ENCODE results near the gene ADAMTS17.

DNA sequence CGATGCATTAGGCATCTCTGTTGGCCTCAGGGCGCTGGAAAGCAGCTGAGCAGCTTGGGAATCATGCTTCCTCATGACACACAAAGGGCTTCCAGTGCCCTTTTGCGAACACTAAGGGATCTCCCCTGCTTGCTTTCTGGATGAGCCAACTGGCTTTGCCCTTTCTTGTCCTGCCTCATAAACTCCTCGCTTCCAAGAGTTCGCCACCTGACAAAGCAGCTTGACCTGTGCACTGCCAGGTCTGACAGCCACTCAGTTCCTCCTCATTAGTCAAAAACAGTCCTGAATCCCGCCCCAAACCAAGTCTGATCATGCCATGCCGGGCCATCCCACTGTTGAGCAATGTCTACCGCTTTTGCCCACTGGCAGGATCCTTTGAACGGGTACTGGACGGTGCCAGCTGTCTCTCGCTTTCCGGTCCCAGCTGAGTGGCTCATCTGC, 343.1 kb downstream of the ADAMTS17 start:
- TF ChIP-seq ZNF138 (CRISPR knock-in tag; conservative IDR thresholded peaks at IDR 0.05) (no peak), CBFB (CRISPR knock-in tag; IDR thresholded peaks at IDR 0.05; ENCODE audit: low read depth) (no peak), NFE2L1 (CRISPR knock-in tag; IDR thresholded peaks at IDR 0.05) (no peak)
- TF ChIP-seq, protein P1, sequence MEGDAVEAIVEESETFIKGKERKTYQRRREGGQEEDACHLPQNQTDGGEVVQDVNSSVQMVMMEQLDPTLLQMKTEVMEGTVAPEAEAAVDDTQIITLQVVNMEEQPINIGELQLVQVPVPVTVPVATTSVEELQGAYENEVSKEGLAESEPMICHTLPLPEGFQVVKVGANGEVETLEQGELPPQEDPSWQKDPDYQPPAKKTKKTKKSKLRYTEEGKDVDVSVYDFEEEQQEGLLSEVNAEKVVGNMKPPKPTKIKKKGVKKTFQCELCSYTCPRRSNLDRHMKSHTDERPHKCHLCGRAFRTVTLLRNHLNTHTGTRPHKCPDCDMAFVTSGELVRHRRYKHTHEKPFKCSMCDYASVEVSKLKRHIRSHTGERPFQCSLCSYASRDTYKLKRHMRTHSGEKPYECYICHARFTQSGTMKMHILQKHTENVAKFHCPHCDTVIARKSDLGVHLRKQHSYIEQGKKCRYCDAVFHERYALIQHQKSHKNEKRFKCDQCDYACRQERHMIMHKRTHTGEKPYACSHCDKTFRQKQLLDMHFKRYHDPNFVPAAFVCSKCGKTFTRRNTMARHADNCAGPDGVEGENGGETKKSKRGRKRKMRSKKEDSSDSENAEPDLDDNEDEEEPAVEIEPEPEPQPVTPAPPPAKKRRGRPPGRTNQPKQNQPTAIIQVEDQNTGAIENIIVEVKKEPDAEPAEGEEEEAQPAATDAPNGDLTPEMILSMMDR (IDR thresholded peaks at IDR 0.05), result no peak
- TF ChIP-seq, protein P2, sequence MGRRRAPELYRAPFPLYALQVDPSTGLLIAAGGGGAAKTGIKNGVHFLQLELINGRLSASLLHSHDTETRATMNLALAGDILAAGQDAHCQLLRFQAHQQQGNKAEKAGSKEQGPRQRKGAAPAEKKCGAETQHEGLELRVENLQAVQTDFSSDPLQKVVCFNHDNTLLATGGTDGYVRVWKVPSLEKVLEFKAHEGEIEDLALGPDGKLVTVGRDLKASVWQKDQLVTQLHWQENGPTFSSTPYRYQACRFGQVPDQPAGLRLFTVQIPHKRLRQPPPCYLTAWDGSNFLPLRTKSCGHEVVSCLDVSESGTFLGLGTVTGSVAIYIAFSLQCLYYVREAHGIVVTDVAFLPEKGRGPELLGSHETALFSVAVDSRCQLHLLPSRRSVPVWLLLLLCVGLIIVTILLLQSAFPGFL (CRISPR knock-in tag; IDR thresholded peaks at IDR 0.05; ENCODE audit: borderline replicate concordance), result no peak
- TF ChIP-seq, protein P3, sequence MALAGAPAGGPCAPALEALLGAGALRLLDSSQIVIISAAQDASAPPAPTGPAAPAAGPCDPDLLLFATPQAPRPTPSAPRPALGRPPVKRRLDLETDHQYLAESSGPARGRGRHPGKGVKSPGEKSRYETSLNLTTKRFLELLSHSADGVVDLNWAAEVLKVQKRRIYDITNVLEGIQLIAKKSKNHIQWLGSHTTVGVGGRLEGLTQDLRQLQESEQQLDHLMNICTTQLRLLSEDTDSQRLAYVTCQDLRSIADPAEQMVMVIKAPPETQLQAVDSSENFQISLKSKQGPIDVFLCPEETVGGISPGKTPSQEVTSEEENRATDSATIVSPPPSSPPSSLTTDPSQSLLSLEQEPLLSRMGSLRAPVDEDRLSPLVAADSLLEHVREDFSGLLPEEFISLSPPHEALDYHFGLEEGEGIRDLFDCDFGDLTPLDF (CRISPR knock-in tag; IDR thresholded peaks at IDR 0.05), result no peak
- TF ChIP-seq, protein P4, sequence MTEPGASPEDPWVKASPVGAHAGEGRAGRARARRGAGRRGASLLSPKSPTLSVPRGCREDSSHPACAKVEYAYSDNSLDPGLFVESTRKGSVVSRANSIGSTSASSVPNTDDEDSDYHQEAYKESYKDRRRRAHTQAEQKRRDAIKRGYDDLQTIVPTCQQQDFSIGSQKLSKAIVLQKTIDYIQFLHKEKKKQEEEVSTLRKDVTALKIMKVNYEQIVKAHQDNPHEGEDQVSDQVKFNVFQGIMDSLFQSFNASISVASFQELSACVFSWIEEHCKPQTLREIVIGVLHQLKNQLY (CRISPR knock-in tag; IDR thresholded peaks at IDR 0.05), result no peak
- TF ChIP-seq, protein P5, sequence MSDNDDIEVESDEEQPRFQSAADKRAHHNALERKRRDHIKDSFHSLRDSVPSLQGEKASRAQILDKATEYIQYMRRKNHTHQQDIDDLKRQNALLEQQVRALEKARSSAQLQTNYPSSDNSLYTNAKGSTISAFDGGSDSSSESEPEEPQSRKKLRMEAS (CRISPR knock-in tag; IDR thresholded peaks at IDR 0.05), result no peak
- TF ChIP-seq, protein P6, sequence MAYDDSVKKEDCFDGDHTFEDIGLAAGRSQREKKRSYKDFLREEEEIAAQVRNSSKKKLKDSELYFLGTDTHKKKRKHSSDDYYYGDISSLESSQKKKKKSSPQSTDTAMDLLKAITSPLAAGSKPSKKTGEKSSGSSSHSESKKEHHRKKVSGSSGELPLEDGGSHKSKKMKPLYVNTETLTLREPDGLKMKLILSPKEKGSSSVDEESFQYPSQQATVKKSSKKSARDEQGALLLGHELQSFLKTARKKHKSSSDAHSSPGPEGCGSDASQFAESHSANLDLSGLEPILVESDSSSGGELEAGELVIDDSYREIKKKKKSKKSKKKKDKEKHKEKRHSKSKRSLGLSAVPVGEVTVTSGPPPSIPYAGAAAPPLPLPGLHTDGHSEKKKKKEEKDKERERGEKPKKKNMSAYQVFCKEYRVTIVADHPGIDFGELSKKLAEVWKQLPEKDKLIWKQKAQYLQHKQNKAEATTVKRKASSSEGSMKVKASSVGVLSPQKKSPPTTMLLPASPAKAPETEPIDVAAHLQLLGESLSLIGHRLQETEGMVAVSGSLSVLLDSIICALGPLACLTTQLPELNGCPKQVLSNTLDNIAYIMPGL (CRISPR knock-in tag; IDR thresholded peaks at IDR 0.05), result no peak
- TF ChIP-seq, protein P7, sequence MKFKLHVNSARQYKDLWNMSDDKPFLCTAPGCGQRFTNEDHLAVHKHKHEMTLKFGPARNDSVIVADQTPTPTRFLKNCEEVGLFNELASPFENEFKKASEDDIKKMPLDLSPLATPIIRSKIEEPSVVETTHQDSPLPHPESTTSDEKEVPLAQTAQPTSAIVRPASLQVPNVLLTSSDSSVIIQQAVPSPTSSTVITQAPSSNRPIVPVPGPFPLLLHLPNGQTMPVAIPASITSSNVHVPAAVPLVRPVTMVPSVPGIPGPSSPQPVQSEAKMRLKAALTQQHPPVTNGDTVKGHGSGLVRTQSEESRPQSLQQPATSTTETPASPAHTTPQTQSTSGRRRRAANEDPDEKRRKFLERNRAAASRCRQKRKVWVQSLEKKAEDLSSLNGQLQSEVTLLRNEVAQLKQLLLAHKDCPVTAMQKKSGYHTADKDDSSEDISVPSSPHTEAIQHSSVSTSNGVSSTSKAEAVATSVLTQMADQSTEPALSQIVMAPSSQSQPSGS (CRISPR knock-in tag; IDR thresholded peaks at IDR 0.05; ENCODE audit: borderline replicate concordance, low read depth), result no peak
